ENCODE data around the gene CLUH. TPM values are rescaled to one million over a fixed set of nuclear protein-coding genes. Genes with fewer than 3 reads are reported as not detected.

Gene CLUH
- polyA plus RNA-seq, 2 of the 4 experiments (the other 2 are of a cell fraction) = 23.6 to 93.1 TPM

DNA sequence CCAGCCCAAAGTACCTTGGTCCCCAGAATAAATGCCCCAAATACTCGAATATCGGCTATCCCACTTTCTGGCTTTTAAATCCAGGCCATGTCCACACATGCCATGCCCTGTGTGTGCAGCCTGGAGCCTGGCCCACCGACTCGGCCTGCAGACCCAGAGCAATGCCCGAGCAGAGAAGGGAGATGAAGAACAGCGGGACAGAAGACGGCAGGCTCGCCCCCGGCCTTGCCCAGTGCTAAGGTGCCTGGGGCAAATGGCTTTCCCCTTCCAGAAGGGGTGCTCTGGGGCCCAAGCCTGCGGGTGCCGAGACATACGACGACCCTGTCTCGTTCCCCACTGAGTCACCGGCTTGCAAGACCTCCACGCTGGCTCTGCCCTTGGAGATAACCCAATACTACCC is 8.0 kb downstream of the CLUH start:
- ChIA-PET CTCF (no interaction called here), POLR2A (no interaction called here)
- ATAC-seq (no peak), DNase-seq (ENCODE audit: low read depth in 1 of 2, low spot score in 1 of 2) (no peak), FAIRE-seq (no peak)
- H3K9me3 ChIP-seq = no peaks in the 10 kb centered on the region
- peaks cover 30% of the 10 kb centered on the region for H3K4me1 ChIP-seq
- no peak overlapping the region for H3K27ac ChIP-seq
- H3K4me3 ChIP-seq = no peak overlapping the region
- WGBS (ENCODE audit: missing lambda C conversion rate) = 96% methylated on average over 16 of the region's 16 CpGs
- no peak for TF ChIP-seq HOXA7 (CRISPR knock-in tag; IDR thresholded peaks at IDR 0.05)
- no peak overlapping the region for H3K4me2 ChIP-seq

DNA sequence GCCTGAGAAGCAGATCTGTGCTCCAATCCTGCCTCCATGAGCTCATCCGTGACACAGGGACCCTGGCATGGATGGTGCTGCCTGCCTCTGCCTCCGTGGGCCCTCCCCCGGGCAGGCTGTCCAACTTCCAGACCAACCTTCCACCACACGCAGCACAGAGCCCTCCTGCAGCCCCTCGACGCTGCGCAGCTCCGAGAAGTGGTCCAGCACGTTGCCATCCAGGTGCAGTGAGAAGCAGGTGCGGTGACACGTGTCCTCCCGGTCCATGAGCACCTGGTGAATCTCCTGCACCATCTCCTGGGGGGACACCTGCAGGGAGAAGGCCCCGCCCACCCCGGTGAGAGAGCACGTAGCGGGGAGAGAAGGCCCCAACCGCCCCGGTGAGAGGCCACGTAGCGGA is 8.4 kb downstream of the CLUH start:
- no peak overlapping the region for H3K4me3 ChIP-seq
- no peak for ATAC-seq
- POLR2A ChIA-PET = no interaction called here

DNA sequence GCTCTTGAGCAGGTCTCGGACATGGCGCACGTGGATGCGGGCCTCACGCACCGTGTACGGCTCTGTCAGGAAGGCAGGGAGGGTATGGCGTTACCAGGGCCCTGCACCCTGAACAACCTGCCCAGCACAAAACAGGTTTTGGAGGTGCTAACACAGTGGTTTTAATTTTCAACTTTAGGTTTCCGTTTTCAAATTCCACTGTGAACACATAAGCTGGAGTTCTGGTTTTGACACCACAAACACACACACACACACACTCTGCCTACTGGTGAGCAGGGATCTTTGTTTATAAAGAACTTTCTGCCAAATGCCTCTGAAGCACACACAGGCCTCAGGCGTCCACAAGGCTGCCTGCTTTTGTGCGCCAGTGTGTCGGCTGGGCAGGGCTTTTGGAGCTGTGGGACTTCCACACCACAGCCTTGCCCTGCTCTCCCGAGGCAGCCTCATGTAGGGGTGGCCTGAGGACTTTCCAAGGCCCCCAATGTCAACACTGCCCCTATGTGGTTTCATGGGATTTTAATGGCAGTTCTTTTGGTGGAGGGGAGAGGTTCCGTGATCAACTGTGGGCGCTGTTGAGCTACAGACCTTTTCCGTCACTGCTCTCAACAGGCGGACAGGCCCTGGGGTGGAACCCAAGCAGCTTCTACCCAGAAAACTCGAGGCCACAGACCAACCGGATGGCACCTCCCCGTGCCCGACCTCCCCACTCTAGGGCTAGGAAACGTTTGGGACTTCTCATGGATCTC is 9.4 kb downstream of the CLUH start:
- no peak for TF ChIP-seq CEBPB (IDR thresholded peaks at IDR 0.05)
- no peak for TF ChIP-seq SMC3 (IDR thresholded peaks at IDR 0.05)
- TF ChIP-seq, protein P1, sequence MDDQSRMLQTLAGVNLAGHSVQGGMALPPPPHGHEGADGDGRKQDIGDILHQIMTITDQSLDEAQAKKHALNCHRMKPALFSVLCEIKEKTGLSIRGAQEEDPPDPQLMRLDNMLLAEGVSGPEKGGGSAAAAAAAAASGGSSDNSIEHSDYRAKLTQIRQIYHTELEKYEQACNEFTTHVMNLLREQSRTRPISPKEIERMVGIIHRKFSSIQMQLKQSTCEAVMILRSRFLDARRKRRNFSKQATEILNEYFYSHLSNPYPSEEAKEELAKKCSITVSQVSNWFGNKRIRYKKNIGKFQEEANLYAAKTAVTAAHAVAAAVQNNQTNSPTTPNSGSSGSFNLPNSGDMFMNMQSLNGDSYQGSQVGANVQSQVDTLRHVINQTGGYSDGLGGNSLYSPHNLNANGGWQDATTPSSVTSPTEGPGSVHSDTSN (IDR thresholded peaks at IDR 0.05) = no peak
- no peak for TF ChIP-seq KDM1A (IDR thresholded peaks at IDR 0.05; ENCODE audit: low read depth)
- TF ChIP-seq CHD2 (IDR thresholded peaks at IDR 0.05; ENCODE audit: low read length, partially characterized antibody) = no peak
- TF ChIP-seq FOSB (CRISPR knock-in tag; IDR thresholded peaks at IDR 0.05) = no peak
- TF ChIP-seq, protein P2, sequence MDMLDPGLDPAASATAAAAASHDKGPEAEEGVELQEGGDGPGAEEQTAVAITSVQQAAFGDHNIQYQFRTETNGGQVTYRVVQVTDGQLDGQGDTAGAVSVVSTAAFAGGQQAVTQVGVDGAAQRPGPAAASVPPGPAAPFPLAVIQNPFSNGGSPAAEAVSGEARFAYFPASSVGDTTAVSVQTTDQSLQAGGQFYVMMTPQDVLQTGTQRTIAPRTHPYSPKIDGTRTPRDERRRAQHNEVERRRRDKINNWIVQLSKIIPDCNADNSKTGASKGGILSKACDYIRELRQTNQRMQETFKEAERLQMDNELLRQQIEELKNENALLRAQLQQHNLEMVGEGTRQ (IDR thresholded peaks at IDR 0.05) = no peak
- no peak for DNase-seq (ENCODE audit: low read depth in 1 of 2, low spot score in 1 of 2)
- Histone ChIP-seq H3K4me2 (no peak overlapping the region), H3K9me3 (no peaks in the 10 kb centered on the region), H3K27ac (no peak overlapping the region), H3K4me3 (no peak overlapping the region), H3K4me1 (peaks cover 15% of the 10 kb centered on the region)
- CTCF ChIA-PET = interaction anchor here (0.5 to 2.0 kb wide), 5 partner anchors 14 to 518 kb away, joined by 3 to 5 read pairs (median 3); no protein-coding TSS in a partner anchor
- POLR2A ChIA-PET = no interaction called here
- no peak for ATAC-seq
- WGBS (ENCODE audit: missing lambda C conversion rate) = 89% methylated on average over 22 of the region's 22 CpGs
- FAIRE-seq = no peak

More for the DNA sequence above, 8.4 kb downstream of the CLUH start:
- TF ChIP-seq, protein P3, sequence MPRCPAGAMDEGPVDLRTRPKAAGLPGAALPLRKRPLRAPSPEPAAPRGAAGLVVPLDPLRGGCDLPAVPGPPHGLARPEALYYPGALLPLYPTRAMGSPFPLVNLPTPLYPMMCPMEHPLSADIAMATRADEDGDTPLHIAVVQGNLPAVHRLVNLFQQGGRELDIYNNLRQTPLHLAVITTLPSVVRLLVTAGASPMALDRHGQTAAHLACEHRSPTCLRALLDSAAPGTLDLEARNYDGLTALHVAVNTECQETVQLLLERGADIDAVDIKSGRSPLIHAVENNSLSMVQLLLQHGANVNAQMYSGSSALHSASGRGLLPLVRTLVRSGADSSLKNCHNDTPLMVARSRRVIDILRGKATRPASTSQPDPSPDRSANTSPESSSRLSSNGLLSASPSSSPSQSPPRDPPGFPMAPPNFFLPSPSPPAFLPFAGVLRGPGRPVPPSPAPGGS (IDR thresholded peaks at IDR 0.05) = no peak
- TF ChIP-seq HDAC2 (IDR thresholded peaks at IDR 0.05) (no peak), ZSCAN20 (CRISPR knock-in tag; IDR thresholded peaks at IDR 0.05) (no peak), RCOR1 (IDR thresholded peaks at IDR 0.05; ENCODE audit: low read depth, low read length) (no peak), POLR2AphosphoS2 (conservative IDR thresholded peaks at IDR 0.05; ENCODE audit: low read length) (no peak), RARB (CRISPR knock-in tag; IDR thresholded peaks at IDR 0.05) (no peak), RNF2 (IDR thresholded peaks at IDR 0.05; ENCODE audit: borderline replicate concordance, low read depth) (no peak), TFCP2L1 (CRISPR knock-in tag; IDR thresholded peaks at IDR 0.05) (no peak), SREBF2 (IDR thresholded peaks at IDR 0.05) (no peak), SMC3 (IDR thresholded peaks at IDR 0.05) (no peak), KDM5A (IDR thresholded peaks at IDR 0.05) (no peak), NPAS2 (CRISPR knock-in tag; IDR thresholded peaks at IDR 0.05; ENCODE audit: borderline replicate concordance) (no peak), EHMT2 (IDR thresholded peaks at IDR 0.05; ENCODE audit: low read depth) (no peak), RAD21 (conservative IDR thresholded peaks at IDR 0.05 in 1 of 2, IDR thresholded peaks at IDR 0.05 in 1 of 2) (no peak), FOSL2 (IDR thresholded peaks at IDR 0.05) (no peak), FOSL2 (CRISPR knock-in tag; IDR thresholded peaks at IDR 0.05) (no peak), CHD2 (IDR thresholded peaks at IDR 0.05; ENCODE audit: low read length, partially characterized antibody) (no peak)
- TF ChIP-seq, protein P4, sequence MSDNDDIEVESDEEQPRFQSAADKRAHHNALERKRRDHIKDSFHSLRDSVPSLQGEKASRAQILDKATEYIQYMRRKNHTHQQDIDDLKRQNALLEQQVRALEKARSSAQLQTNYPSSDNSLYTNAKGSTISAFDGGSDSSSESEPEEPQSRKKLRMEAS (IDR thresholded peaks at IDR 0.05) = no peak
- TF ChIP-seq, protein P5, sequence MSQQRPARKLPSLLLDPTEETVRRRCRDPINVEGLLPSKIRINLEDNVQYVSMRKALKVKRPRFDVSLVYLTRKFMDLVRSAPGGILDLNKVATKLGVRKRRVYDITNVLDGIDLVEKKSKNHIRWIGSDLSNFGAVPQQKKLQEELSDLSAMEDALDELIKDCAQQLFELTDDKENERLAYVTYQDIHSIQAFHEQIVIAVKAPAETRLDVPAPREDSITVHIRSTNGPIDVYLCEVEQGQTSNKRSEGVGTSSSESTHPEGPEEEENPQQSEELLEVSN (IDR thresholded peaks at IDR 0.05; ENCODE audit: borderline replicate concordance, low read depth) = no peak
- TF ChIP-seq, protein P1 (IDR thresholded peaks at IDR 0.05) = no peak
- TF ChIP-seq, protein P6, sequence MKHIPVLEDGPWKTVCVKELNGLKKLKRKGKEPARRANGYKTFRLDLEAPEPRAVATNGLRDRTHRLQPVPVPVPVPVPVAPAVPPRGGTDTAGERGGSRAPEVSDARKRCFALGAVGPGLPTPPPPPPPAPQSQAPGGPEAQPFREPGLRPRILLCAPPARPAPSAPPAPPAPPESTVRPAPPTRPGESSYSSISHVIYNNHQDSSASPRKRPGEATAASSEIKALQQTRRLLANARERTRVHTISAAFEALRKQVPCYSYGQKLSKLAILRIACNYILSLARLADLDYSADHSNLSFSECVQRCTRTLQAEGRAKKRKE (CRISPR knock-in tag; IDR thresholded peaks at IDR 0.05; ENCODE audit: low read depth) = no peak
- Histone ChIP-seq H3K4me1 (peaks cover 25% of the 10 kb centered on the region), H3K4me2 (no peak overlapping the region), H3K9me3 (no peaks in the 10 kb centered on the region), H3K27ac (no peak overlapping the region)
- CTCF ChIA-PET = interaction anchor here (1.6 kb wide), 1 partner anchor 30 kb away, joined by 3 read pairs; no protein-coding TSS in a partner anchor
- 93% methylated on average over 20 of the region's 20 CpGs for WGBS (ENCODE audit: missing lambda C conversion rate)
- no peak for FAIRE-seq
- DNase-seq (ENCODE audit: low read depth in 1 of 2, low spot score in 1 of 2) = no peak

Data from A549 (cell line).